ENCODE measurements around the gene CHN2. TPM values are rescaled to one million over a fixed set of nuclear protein-coding genes. Genes with fewer than 3 reads are reported as not detected.

The CHN2 gene
- total RNA-seq, 5 donors from 2014 or later (not counting 1 experiment from before 2014, with no cell fraction given), result 4.5 to 9.0 (median 6.6) TPM

- H3K4me1 ChIP-seq (ENCODE audit: control insufficient read depth in 1 of 2, extremely low read depth in 1 of 2, insufficient read depth in 2 of 2, low read length in 2 of 2), result no peaks in the 10 kb centered on the region
- Mint-ChIP-seq H3K4me1 (no peaks in the 10 kb centered on the region), H3K4me3 (no peak overlapping the region), H3K9me3 (no peaks in the 10 kb centered on the region), H3K36me3 (no peaks in the 10 kb centered on the region), H3K27me3 (no peaks in the 10 kb centered on the region), H3K27ac (no peak overlapping the region)
- ATAC-seq (replicated peaks in 1 of 4), result no peak
- no peak for DNase-seq
- no peak overlapping the region for H3K27ac ChIP-seq (ENCODE audit: low read length)
- H3K9me3 ChIP-seq, result no peaks in the 10 kb centered on the region
- H3K4me3 ChIP-seq (ENCODE audit: control insufficient read depth in 1 of 2, extremely low read depth in 1 of 2, low read length in 1 of 2), result no peak overlapping the region
- WGBS (ENCODE audit: insufficient coverage), result 91% methylated on average over 5 of the region's 10 CpGs
- CTCF ChIA-PET, result interaction anchor here in 1 of 2 donors (1.0 to 1.3 kb wide), 2 partner anchors 487 to 490 kb away, joined by 4 to 8 read pairs; no protein-coding TSS in a partner anchor
- H3K27me3 ChIP-seq (replicated peaks in 1 of 2; ENCODE audit: control insufficient read depth in 2 of 2, extremely low read depth in 1 of 2, insufficient read depth in 2 of 2, low read length in 1 of 2), result peaks cover 0 to 2% of the 10 kb centered on the region in 2 experiments
- POLR2A ChIA-PET, result no interaction called here
- no peaks in the 10 kb centered on the region for H3K36me3 ChIP-seq (ENCODE audit: control insufficient read depth in 2 of 2, extremely low read depth in 1 of 2, insufficient read depth in 1 of 2, low read length in 1 of 2)
Observed at GRCh38 chr7:29414216-29414615, 219.6 kb downstream of the CHN2 start.

- H3K27ac ChIP-seq (ENCODE audit: low read length), result no peak overlapping the region
- ChIA-PET CTCF (interaction anchor here (1.0 to 1.3 kb wide), 2 partner anchors 225 to 491 kb away, joined by 4 read pairs; no protein-coding TSS in a partner anchor), POLR2A (no interaction called here)
- Mint-ChIP-seq H3K4me1 (no peaks in the 10 kb centered on the region), H3K9me3 (no peaks in the 10 kb centered on the region), H3K27ac (no peak overlapping the region), H3K27me3 (no peaks in the 10 kb centered on the region), H3K36me3 (no peaks in the 10 kb centered on the region), H3K4me3 (no peak overlapping the region)
- no peaks in the 10 kb centered on the region for H3K4me1 ChIP-seq (ENCODE audit: control insufficient read depth in 1 of 2, extremely low read depth in 1 of 2, insufficient read depth in 2 of 2, low read length in 2 of 2)
- no peak overlapping the region for H3K4me3 ChIP-seq (ENCODE audit: control insufficient read depth in 1 of 2, extremely low read depth in 1 of 2, low read length in 1 of 2)
- WGBS (ENCODE audit: insufficient coverage), result 89% methylated on average over 4 of the region's 5 CpGs
- H3K36me3 ChIP-seq (ENCODE audit: control insufficient read depth in 2 of 2, extremely low read depth in 1 of 2, insufficient read depth in 1 of 2, low read length in 1 of 2), result no peaks in the 10 kb centered on the region
- ATAC-seq (replicated peaks in 1 of 4) (no peak), DNase-seq (no peak)
- H3K27me3 ChIP-seq (replicated peaks in 1 of 2; ENCODE audit: control insufficient read depth in 2 of 2, extremely low read depth in 1 of 2, insufficient read depth in 2 of 2, low read length in 1 of 2), result peaks cover 0 to 2% of the 10 kb centered on the region in 2 experiments
- H3K9me3 ChIP-seq, result no peaks in the 10 kb centered on the region
Observed at GRCh38 chr7:29415215-29415614, 220.6 kb downstream of the CHN2 start.

- 93% methylated on average over 3 of the region's 10 CpGs for WGBS (ENCODE audit: insufficient coverage)
- POLR2A ChIA-PET, result no interaction called here
- H3K27me3 Mint-ChIP-seq, result no peaks in the 10 kb centered on the region
Observed at GRCh38 chr7:29416276-29416937, 221.8 kb downstream of the CHN2 start.

GRCh38 chr7:29416938-29417305 lies 222.3 kb downstream of the CHN2 start:
- Histone ChIP-seq H3K4me1 (ENCODE audit: control insufficient read depth in 1 of 2, extremely low read depth in 1 of 2, insufficient read depth in 2 of 2, low read length in 2 of 2) (no peaks in the 10 kb centered on the region), H3K27me3 (replicated peaks in 1 of 2; ENCODE audit: control insufficient read depth in 2 of 2, extremely low read depth in 1 of 2, insufficient read depth in 2 of 2, low read length in 1 of 2) (peaks cover 0 to 2% of the 10 kb centered on the region in 2 experiments), H3K36me3 (ENCODE audit: control insufficient read depth in 2 of 2, extremely low read depth in 1 of 2, insufficient read depth in 1 of 2, low read length in 1 of 2) (no peaks in the 10 kb centered on the region), H3K9me3 (no peaks in the 10 kb centered on the region), H3K4me3 (ENCODE audit: control insufficient read depth in 1 of 2, extremely low read depth in 1 of 2, low read length in 1 of 2) (no peak overlapping the region), H3K27ac (ENCODE audit: low read length) (no peak overlapping the region)
- WGBS (ENCODE audit: insufficient coverage), result 87% methylated on average over 8 of the region's 9 CpGs
- H3K27ac Mint-ChIP-seq, result no peak overlapping the region
- H3K27me3 Mint-ChIP-seq, result no peaks in the 10 kb centered on the region
- CTCF ChIA-PET, result interaction anchor here in 1 of 2 donors (0.7 kb wide), 2 partner anchors 12 to 49 kb away, joined by 3 to 4 read pairs; no protein-coding TSS in a partner anchor
- ATAC-seq (replicated peaks in 1 of 4) (no peak), DNase-seq (no peak)
- H3K4me1 Mint-ChIP-seq, result no peaks in the 10 kb centered on the region
- no peak overlapping the region for H3K4me3 Mint-ChIP-seq
- no peaks in the 10 kb centered on the region for H3K9me3 Mint-ChIP-seq
- H3K36me3 Mint-ChIP-seq, result no peaks in the 10 kb centered on the region
- POLR2A ChIA-PET, result no interaction called here

More at GRCh38 chr7:29416276-29416937, 221.8 kb downstream of the CHN2 start:
- Mint-ChIP-seq H3K36me3 (no peaks in the 10 kb centered on the region), H3K9me3 (no peaks in the 10 kb centered on the region), H3K4me1 (no peaks in the 10 kb centered on the region), H3K27ac (no peak overlapping the region), H3K4me3 (no peak overlapping the region)
- CTCF ChIA-PET, result interaction anchor here in 1 of 2 donors (0.7 kb wide), 1 partner anchor 49 kb away, joined by 4 read pairs; no protein-coding TSS in a partner anchor
- peaks cover 0 to 2% of the 10 kb centered on the region in 2 experiments for H3K27me3 ChIP-seq (replicated peaks in 1 of 2; ENCODE audit: control insufficient read depth in 2 of 2, extremely low read depth in 1 of 2, insufficient read depth in 2 of 2, low read length in 1 of 2)
- H3K36me3 ChIP-seq (ENCODE audit: control insufficient read depth in 2 of 2, extremely low read depth in 1 of 2, insufficient read depth in 1 of 2, low read length in 1 of 2), result no peaks in the 10 kb centered on the region
- H3K4me1 ChIP-seq (ENCODE audit: control insufficient read depth in 1 of 2, extremely low read depth in 1 of 2, insufficient read depth in 2 of 2, low read length in 2 of 2), result no peaks in the 10 kb centered on the region
- no peak for ATAC-seq (replicated peaks in 1 of 4)
- H3K27ac ChIP-seq (ENCODE audit: low read length), result no peak overlapping the region
- DNase-seq, result no peak
- no peaks in the 10 kb centered on the region for H3K9me3 ChIP-seq
- H3K4me3 ChIP-seq (ENCODE audit: control insufficient read depth in 1 of 2, extremely low read depth in 1 of 2, low read length in 1 of 2), result no peak overlapping the region

- H3K9me3 ChIP-seq, result no peaks in the 10 kb centered on the region
- no peak overlapping the region for H3K4me3 Mint-ChIP-seq
- CTCF ChIA-PET, result interaction anchor here (0.6 to 0.7 kb wide), 2 partner anchors 9 to 494 kb away, joined by 3 read pairs; no protein-coding TSS in a partner anchor
- WGBS (ENCODE audit: insufficient coverage), result 92% methylated on average over 8 of the region's 12 CpGs
- H3K27ac ChIP-seq (ENCODE audit: low read length), result no peak overlapping the region
- H3K27me3 Mint-ChIP-seq, result no peaks in the 10 kb centered on the region
- DNase-seq (no peak), ATAC-seq (replicated peaks in 1 of 4) (no peak)
- H3K36me3 ChIP-seq (ENCODE audit: control insufficient read depth in 2 of 2, extremely low read depth in 1 of 2, insufficient read depth in 1 of 2, low read length in 1 of 2), result no peaks in the 10 kb centered on the region
- POLR2A ChIA-PET, result interaction anchor here in 1 of 2 donors (0.7 kb wide), 1 partner anchor 490 kb away, joined by 3 read pairs; no protein-coding TSS in a partner anchor
- H3K9me3 Mint-ChIP-seq, result no peaks in the 10 kb centered on the region
- H3K4me1 ChIP-seq (ENCODE audit: control insufficient read depth in 1 of 2, extremely low read depth in 1 of 2, insufficient read depth in 2 of 2, low read length in 2 of 2), result no peaks in the 10 kb centered on the region
- peaks cover 0 to 2% of the 10 kb centered on the region in 2 experiments for H3K27me3 ChIP-seq (replicated peaks in 1 of 2; ENCODE audit: control insufficient read depth in 2 of 2, extremely low read depth in 1 of 2, insufficient read depth in 2 of 2, low read length in 1 of 2)
- H3K36me3 Mint-ChIP-seq, result no peaks in the 10 kb centered on the region
- H3K4me3 ChIP-seq (ENCODE audit: control insufficient read depth in 1 of 2, extremely low read depth in 1 of 2, low read length in 1 of 2), result no peak overlapping the region
- no peaks in the 10 kb centered on the region for H3K4me1 Mint-ChIP-seq
- no peak overlapping the region for H3K27ac Mint-ChIP-seq
Observed at GRCh38 chr7:29418056-29418455, 223.5 kb downstream of the CHN2 start.

- ChIA-PET CTCF (interaction anchor here in 1 of 2 donors (0.7 kb wide), 1 partner anchor 10 kb away, joined by 3 read pairs; no protein-coding TSS in a partner anchor), POLR2A (no interaction called here)
- Histone ChIP-seq H3K27ac (ENCODE audit: low read length) (no peak overlapping the region), H3K36me3 (ENCODE audit: control insufficient read depth in 2 of 2, extremely low read depth in 1 of 2, insufficient read depth in 1 of 2, low read length in 1 of 2) (no peaks in the 10 kb centered on the region), H3K27me3 (replicated peaks in 1 of 2; ENCODE audit: control insufficient read depth in 2 of 2, extremely low read depth in 1 of 2, insufficient read depth in 2 of 2, low read length in 1 of 2) (peaks cover 0 to 2% of the 10 kb centered on the region in 2 experiments), H3K9me3 (no peaks in the 10 kb centered on the region), H3K4me3 (ENCODE audit: control insufficient read depth in 1 of 2, extremely low read depth in 1 of 2, low read length in 1 of 2) (no peak overlapping the region), H3K4me1 (ENCODE audit: control insufficient read depth in 1 of 2, extremely low read depth in 1 of 2, insufficient read depth in 2 of 2, low read length in 2 of 2) (no peaks in the 10 kb centered on the region)
- no peak overlapping the region for H3K27ac Mint-ChIP-seq
- ATAC-seq (replicated peaks in 1 of 4) (no peak), DNase-seq (no peak)
- no peaks in the 10 kb centered on the region for H3K4me1 Mint-ChIP-seq
- no peaks in the 10 kb centered on the region for H3K36me3 Mint-ChIP-seq
- H3K9me3 Mint-ChIP-seq, result no peaks in the 10 kb centered on the region
- no CpG with 5 or more reads among the region's 6 CpGs for WGBS (ENCODE audit: insufficient coverage)
- H3K4me3 Mint-ChIP-seq, result no peak overlapping the region
- no peaks in the 10 kb centered on the region for H3K27me3 Mint-ChIP-seq
Observed at GRCh38 chr7:29418651-29419050, 224.1 kb downstream of the CHN2 start.

All from T-cell (primary cell).